ENCODE measurements around the gene TSHZ3.

DNA sequence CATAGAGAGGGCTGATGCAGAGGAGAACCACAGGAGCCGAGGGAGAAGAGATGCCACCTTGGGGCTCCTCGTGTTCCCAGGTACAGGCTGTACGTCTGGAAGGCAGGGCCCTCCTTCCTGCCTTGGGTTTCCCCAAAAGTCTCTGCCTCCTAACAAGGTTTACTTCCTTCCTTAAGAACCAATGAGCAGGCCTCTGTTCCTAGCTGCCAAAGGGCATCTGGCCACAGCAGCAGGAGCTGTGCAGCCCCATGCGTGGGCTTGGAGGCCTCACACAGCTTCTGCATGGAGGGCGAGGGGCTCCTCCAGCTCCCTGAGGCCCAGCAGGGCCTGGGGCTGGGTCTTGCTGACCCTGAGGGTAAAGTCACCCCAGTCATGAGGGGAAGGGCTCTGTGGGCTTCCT lies 40.6 kb upstream of the TSHZ3 start:
- TF ChIP-seq, protein P1, sequence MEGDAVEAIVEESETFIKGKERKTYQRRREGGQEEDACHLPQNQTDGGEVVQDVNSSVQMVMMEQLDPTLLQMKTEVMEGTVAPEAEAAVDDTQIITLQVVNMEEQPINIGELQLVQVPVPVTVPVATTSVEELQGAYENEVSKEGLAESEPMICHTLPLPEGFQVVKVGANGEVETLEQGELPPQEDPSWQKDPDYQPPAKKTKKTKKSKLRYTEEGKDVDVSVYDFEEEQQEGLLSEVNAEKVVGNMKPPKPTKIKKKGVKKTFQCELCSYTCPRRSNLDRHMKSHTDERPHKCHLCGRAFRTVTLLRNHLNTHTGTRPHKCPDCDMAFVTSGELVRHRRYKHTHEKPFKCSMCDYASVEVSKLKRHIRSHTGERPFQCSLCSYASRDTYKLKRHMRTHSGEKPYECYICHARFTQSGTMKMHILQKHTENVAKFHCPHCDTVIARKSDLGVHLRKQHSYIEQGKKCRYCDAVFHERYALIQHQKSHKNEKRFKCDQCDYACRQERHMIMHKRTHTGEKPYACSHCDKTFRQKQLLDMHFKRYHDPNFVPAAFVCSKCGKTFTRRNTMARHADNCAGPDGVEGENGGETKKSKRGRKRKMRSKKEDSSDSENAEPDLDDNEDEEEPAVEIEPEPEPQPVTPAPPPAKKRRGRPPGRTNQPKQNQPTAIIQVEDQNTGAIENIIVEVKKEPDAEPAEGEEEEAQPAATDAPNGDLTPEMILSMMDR (IDR thresholded peaks at IDR 0.05) = no peak
- TF ChIP-seq POLR2A (IDR thresholded peaks at IDR 0.05) = no peak

Measured in uterus (tissue), 2 donors.